ENCODE results near the gene RBM33. TPM values are rescaled to one million over a fixed set of nuclear protein-coding genes. Genes with fewer than 3 reads are reported as not detected.

Gene RBM33
- total RNA-seq, 4 donors from 2014 or later, result 35.7 to 59.9 (median 44.5) TPM

- Histone ChIP-seq H3K36me3 (no peaks in the 10 kb centered on the region), H3K9me3 (no peaks in the 10 kb centered on the region), H3K4me3 (replicated peaks in 1 of 3) (no peak overlapping the region), H3K4me1 (no peaks in the 10 kb centered on the region), H3K27me3 (no peaks in the 10 kb centered on the region), H3K27ac (no peak overlapping the region)
- no peak for DNase-seq
- intact Hi-C loops (cut with DNase I), result no loop called here
- no peak for TF ChIP-seq POLR2A (IDR thresholded peaks at IDR 0.05)
- TF ChIP-seq, protein P1, sequence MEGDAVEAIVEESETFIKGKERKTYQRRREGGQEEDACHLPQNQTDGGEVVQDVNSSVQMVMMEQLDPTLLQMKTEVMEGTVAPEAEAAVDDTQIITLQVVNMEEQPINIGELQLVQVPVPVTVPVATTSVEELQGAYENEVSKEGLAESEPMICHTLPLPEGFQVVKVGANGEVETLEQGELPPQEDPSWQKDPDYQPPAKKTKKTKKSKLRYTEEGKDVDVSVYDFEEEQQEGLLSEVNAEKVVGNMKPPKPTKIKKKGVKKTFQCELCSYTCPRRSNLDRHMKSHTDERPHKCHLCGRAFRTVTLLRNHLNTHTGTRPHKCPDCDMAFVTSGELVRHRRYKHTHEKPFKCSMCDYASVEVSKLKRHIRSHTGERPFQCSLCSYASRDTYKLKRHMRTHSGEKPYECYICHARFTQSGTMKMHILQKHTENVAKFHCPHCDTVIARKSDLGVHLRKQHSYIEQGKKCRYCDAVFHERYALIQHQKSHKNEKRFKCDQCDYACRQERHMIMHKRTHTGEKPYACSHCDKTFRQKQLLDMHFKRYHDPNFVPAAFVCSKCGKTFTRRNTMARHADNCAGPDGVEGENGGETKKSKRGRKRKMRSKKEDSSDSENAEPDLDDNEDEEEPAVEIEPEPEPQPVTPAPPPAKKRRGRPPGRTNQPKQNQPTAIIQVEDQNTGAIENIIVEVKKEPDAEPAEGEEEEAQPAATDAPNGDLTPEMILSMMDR (IDR thresholded peaks at IDR 0.05), result no peak
- WGBS, 2 donors, result 71 to 82% methylated on average over 3 of the region's 3 CpGs
These were observed 110.6 kb downstream of the RBM33 start for GRCh38 chr7:155755026-155755425.

DNA sequence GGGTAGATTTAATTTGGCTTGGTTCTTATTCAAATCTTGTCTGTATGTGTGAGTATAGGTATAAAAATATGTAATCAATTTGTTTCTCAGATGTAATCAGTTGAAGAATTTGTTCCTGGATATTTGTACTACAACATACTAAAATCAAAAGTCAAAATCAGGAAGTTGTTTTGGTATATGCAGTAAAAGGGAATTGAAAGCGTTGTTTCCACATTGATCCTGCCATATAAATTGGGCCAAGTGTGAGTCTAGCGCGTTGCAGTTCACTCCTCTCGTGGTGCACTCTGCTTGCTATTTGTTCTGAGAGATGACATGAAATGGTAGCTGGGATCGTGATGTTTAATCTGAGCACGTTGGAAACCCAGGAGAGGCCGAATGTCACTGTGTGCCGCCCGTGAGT is 111.9 kb downstream of the RBM33 start:
- Histone ChIP-seq H3K9me3 (no peaks in the 10 kb centered on the region), H3K27me3 (no peaks in the 10 kb centered on the region), H3K27ac (no peak overlapping the region), H3K4me3 (replicated peaks in 1 of 3) (no peak overlapping the region), H3K36me3 (no peaks in the 10 kb centered on the region), H3K4me1 (no peaks in the 10 kb centered on the region)
- 91 to 95% methylated on average over 9 of the region's 9 CpGs for WGBS, 2 donors
- TF ChIP-seq POLR2A (IDR thresholded peaks at IDR 0.05), result no peak
- TF ChIP-seq, protein P1 (IDR thresholded peaks at IDR 0.05), result no peak
- intact Hi-C loops (cut with DNase I), result no loop called here
- no peak for DNase-seq

DNA sequence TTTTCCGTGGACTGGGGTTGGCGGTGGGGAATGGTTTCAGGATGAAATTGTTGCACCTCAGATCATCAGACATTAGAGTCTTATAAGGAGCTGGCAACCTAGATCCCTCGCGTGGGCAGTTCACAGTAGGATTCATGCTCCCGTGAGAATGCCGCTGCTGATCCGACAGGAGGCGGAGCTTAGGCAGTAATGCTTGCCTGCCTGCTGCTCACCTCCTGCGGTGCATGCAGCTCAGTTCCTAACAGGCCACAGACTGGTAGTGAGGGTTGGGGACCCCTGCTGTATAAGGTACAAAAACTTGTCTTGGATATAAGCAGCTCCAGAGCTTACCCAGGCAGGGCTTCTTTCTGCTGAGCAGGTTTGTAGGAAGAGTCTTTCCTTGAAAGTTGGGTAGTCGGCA is 113.9 kb downstream of the RBM33 start:
- DNase-seq, result no peak
- Histone ChIP-seq H3K36me3 (no peaks in the 10 kb centered on the region), H3K27me3 (no peaks in the 10 kb centered on the region), H3K27ac (no peak overlapping the region), H3K9me3 (no peaks in the 10 kb centered on the region), H3K4me3 (replicated peaks in 1 of 3) (no peak overlapping the region), H3K4me1 (no peaks in the 10 kb centered on the region)
- TF ChIP-seq, protein P1 (IDR thresholded peaks at IDR 0.05), result no peak
- no peak for TF ChIP-seq POLR2A (IDR thresholded peaks at IDR 0.05)
- intact Hi-C loops (cut with DNase I), result no loop called here
- 88 to 100% methylated on average over 3 to 10 of the region's 10 CpGs for WGBS, 2 donors

DNA sequence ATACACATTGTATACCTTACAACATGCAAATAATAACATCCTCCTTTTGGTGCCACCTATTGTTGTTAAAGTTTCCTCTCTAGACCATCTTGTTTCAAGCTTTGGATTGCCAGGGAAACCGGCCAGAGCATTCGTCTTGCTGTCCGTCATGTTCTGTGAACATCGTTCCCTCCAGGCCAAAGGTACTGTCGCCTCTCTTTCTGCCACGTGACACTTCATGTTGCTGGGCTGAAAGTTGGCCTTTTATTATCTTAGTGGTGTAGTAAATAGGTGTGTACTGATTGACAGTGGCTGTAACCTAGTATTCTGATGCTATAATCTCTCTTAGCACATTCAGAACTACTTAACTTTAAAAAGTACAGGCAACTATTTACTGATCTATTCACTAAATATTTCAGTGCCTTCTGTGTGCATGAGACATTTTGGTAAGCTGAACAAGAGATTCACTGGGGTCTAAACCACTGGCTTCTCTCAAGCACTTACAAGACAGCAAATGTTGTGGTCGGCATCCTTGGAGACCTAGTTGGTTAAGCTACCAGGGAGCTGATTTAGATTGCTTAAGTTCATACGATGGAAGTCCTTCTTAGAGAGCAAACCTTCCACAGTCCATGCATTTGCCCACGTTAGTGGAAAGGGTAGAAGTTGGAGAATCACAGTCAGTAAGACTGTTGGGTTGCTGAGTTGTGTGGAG is 115.4 kb downstream of the RBM33 start:
- H3K9me3 ChIP-seq, result no peaks in the 10 kb centered on the region
- intact Hi-C loops (cut with DNase I), result no loop called here
- peaks cover 7 to 8% of the 10 kb centered on the region in 2 donors for H3K36me3 ChIP-seq
- no peak overlapping the region for H3K4me3 ChIP-seq (replicated peaks in 1 of 3)
- peaks cover 0 to 3% of the 10 kb centered on the region in 2 donors for H3K4me1 ChIP-seq
- no peak for DNase-seq
- TF ChIP-seq, protein P1 (IDR thresholded peaks at IDR 0.05), result no peak
- no peak for TF ChIP-seq POLR2A (IDR thresholded peaks at IDR 0.05)
- 92 to 93% methylated on average over 9 of the region's 9 CpGs for WGBS, 2 donors
- no peaks in the 10 kb centered on the region for H3K27me3 ChIP-seq
- H3K27ac ChIP-seq, result no peak overlapping the region

GRCh38 chr7:155761162-155761561 is 116.7 kb downstream of the RBM33 start:
- TF ChIP-seq, protein P1 (IDR thresholded peaks at IDR 0.05), result no peak
- TF ChIP-seq POLR2A (IDR thresholded peaks at IDR 0.05), result no peak
- 92 to 93% methylated on average over 5 of the region's 5 CpGs for WGBS, 2 donors
- no peak overlapping the region for H3K27ac ChIP-seq
- peaks cover 18 to 19% of the 10 kb centered on the region in 2 donors for H3K36me3 ChIP-seq
- intact Hi-C loops (cut with DNase I), result no loop called here
- H3K4me3 ChIP-seq (replicated peaks in 1 of 3), result no peak overlapping the region
- H3K4me1 ChIP-seq, result peaks cover 0 to 3% of the 10 kb centered on the region in 2 donors
- H3K27me3 ChIP-seq, result no peaks in the 10 kb centered on the region
- DNase-seq, result no peak
- H3K9me3 ChIP-seq, result no peaks in the 10 kb centered on the region

Measured in thyroid gland (tissue), 4 donors.